Activated CD4-positive, alpha-beta T cell treated with anti-CD3 and anti-CD28 coated beads, Interleukin-2, amount 10 ng/mL, durations not matched to agents 7 days and 5 days (primary cell): ENCODE data around the gene DHX34. TPM values are rescaled to one million over a fixed set of nuclear protein-coding genes. Genes with fewer than 3 reads are reported as not detected.
A peak's percentile ranks its signal among the peaks of the same experiment; 100 is the strongest.
"Not testable (repeated sequence)": the region's sequence is repeated elsewhere in the genome, so short reads cannot be mapped to it uniquely, and the experiment has no call there.

Experiments used
- CTCF ChIA-PET: fragments of 350-600 bp; sonication (Branson Sonifier 250); formaldehyde crosslinking; loops from one replicate; lab custom pipeline; 2021; ENCODE audit warnings: antibody characterized with exemption; lab: Charles Lee
- POLR2A ChIA-PET: fragments of 350-600 bp; sonication (Branson Sonifier 250); formaldehyde crosslinking; loops from one replicate; lab custom pipeline; 2021; ENCODE audit warnings: antibody characterized with exemption; lab: Charles Lee
- DNase-seq: peaks from one replicate; pipeline ENCODE4 v3.0.0-alpha.2; 2020
- H3K27ac Mint-ChIP-seq: one replicate; pipeline ENCODE4 v1.8.0; 2021; ENCODE audit warnings: mild to moderate bottlenecking, moderate library complexity, mixed read lengths
- H3K27me3 Mint-ChIP-seq: one replicate; pipeline ENCODE4 v1.8.0; 2021; ENCODE audit warnings: mixed read lengths
- H3K36me3 Mint-ChIP-seq: one replicate; pipeline ENCODE4 v1.8.0; 2021; ENCODE audit warnings: low read depth, mixed read lengths
- H3K4me1 Mint-ChIP-seq: one replicate; pipeline ENCODE4 v1.8.0; 2021; ENCODE audit warnings: mixed read lengths
- H3K4me3 Mint-ChIP-seq: one replicate; pipeline ENCODE4 v1.8.0; 2021; ENCODE audit warnings: mild to moderate bottlenecking, moderate library complexity, mixed read lengths
- H3K9me3 Mint-ChIP-seq: one replicate; pipeline ENCODE4 v1.8.0; 2021; ENCODE audit warnings: mixed read lengths
- total RNA-seq, 2 experiments: library from RNA; stranded (reverse); gene quantifications; one replicate each; pipeline ENCODE4 v1.2.3, GENCODE V29; 2021

DHX34 gene
- total RNA-seq, 2 experiments from 2014 or later = 13.0 TPM

DNA sequence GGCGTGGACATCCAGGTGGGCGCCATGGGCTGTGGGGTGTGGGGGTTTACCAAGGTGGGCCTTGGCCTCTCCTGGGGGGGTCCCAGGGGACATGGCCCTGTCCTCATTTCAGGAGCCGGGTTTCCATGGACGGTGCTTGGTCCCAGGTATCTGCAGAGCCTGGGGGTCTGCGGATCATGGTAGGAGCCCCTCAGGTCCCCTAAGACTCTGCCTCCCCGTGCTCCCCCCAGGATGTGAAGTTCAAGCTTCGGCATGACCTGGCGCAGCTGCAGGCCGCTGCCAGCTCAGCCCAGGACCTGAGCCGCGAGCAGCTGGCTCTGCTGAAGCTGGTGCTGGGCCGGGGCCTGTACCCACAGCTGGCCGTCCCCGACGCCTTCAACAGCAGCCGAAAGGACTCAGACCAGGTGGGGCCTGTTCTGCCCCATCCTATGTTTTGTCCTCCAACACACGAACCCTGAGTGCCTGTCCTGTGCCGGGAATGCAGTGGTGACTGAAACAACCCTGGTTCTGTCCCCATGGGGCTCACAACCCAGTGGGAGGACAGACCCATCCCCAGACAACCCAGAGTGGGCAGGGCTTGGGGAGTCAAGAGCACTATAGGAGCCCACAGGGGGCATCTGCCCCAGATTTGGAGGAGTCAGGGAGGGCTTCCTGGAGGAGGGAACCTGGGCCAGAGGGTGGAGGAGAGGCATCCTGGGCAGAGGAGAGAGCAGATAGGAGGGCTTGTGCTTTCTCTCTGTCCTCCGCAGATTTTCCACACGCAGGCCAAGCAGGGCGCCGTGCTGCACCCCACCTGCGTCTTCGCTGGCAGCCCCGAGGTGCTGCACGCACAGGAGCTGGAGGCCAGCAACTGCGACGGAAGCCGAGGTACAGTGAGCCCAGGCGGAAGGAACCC, 26.8 kb downstream of the DHX34 start:
- Mint-ChIP-seq H3K9me3 (no peaks in the 10 kb centered on the region), H3K4me3 (no peak overlapping the region), H3K36me3 (peaks cover 6% of the 10 kb centered on the region), H3K27ac (no peak overlapping the region), H3K27me3 (no peaks in the 10 kb centered on the region), H3K4me1 (peaks cover 4% of the 10 kb centered on the region)
- CTCF ChIA-PET = interaction anchor here (2.1 kb wide), 1 partner anchor 91 kb away, joined by 4 read pairs; no protein-coding TSS in a partner anchor
- POLR2A ChIA-PET = no interaction called here
- DNase-seq = no peak

DNA sequence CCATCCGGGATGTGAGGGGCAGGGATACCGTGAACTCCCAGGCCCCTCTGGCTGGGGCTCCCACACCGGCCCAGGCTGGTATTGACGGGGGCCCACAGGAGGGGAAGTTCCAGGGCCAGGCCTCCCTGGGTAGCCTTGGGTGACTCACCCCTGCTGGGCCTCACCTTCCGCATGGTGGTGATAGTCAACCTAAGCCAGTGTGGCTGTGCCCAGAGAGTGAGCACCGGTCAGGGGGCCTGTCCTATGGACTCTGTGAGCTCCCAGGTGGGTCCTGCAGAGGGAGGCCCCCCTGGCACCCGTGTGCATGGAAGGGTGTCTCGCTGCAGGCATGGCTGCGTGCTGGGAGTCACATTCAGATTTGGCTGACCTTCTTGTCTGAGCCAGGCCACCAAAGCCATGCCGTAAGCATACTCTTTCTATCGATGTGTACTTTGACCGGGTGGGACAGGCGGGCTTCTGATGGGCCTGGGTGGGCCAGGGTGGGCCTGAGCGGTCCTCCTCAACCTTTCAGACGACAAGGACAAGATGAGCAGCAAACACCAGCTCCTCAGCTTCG, 27.6 kb downstream of the DHX34 start:
- POLR2A ChIA-PET = no interaction called here
- peaks cover 11% of the 10 kb centered on the region for H3K36me3 Mint-ChIP-seq
- no peak overlapping the region for H3K27ac Mint-ChIP-seq
- no peaks in the 10 kb centered on the region for H3K27me3 Mint-ChIP-seq
- peaks cover 8% of the 10 kb centered on the region for H3K4me1 Mint-ChIP-seq
- DNase-seq = no peak
- CTCF ChIA-PET = interaction anchor here (2.1 kb wide), 1 partner anchor 92 kb away, joined by 4 read pairs; no protein-coding TSS in a partner anchor
- no peaks in the 10 kb centered on the region for H3K9me3 Mint-ChIP-seq
- no peak overlapping the region for H3K4me3 Mint-ChIP-seq

DNA sequence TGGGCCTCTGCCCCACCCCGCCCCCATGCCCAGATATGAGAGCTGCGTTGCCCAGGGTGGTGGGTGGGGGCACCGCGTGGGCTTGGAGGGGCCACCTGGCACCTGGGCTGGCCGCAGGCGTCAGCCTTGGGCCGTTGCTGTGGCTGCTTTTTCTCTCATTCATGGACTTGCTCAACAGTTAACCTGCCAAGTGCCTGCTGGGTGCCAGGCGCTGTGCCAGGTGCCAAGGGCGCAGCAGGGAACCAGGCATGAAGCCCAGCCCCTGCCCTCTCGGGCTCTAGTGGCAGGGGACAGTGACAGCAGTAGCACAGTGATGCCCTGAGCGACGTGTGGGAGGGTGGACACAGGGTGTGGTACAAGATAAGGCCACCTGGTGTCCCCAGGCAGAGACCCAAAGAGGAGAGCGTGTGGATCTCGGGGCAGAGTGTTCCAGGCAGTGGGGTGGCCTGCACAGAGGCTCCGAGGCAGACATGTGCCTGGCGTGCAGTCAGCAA, 28.1 kb downstream of the DHX34 start:
- no peaks in the 10 kb centered on the region for H3K9me3 Mint-ChIP-seq
- H3K27ac Mint-ChIP-seq = no peak overlapping the region
- H3K27me3 Mint-ChIP-seq = no peaks in the 10 kb centered on the region
- CTCF ChIA-PET = interaction anchor here (0.6 to 1.6 kb wide), 2 partner anchors 14 to 34 kb away, joined by 3 to 4 read pairs; no protein-coding TSS in a partner anchor
- POLR2A ChIA-PET = no interaction called here
- H3K4me3 Mint-ChIP-seq = no peak overlapping the region
- H3K4me1 Mint-ChIP-seq = peaks cover 12% of the 10 kb centered on the region
- H3K36me3 Mint-ChIP-seq = peaks cover 15% of the 10 kb centered on the region
- no peak for DNase-seq

DNA sequence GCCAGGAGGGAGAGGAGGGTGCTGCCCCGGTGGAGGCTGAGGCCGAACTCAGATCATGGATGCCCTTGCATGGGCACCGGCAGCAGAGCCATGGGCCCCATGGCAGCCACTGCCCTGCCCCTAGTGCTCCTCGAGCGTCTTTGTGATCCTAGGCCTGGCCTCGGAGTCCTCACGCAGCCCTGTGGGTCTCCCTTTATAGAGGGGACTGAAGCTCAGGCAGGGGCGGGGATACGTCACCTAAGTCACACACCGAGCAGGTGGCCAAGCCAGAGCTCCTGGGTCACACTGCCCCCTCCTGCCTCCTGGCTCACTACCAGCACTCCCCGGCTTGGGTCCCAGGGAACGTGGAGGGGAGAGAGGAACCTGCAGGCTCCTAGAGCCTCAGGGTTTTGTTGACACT, 28.7 kb downstream of the DHX34 start:
- no peak overlapping the region for H3K27ac Mint-ChIP-seq
- peaks cover 12% of the 10 kb centered on the region for H3K4me1 Mint-ChIP-seq
- CTCF ChIA-PET = interaction anchor here (0.6 to 1.6 kb wide), 2 partner anchors 13 to 33 kb away, joined by 3 to 4 read pairs; no protein-coding TSS in a partner anchor
- H3K9me3 Mint-ChIP-seq = no peaks in the 10 kb centered on the region
- H3K36me3 Mint-ChIP-seq = peaks cover 17% of the 10 kb centered on the region
- no peak for DNase-seq
- POLR2A ChIA-PET = no interaction called here
- H3K27me3 Mint-ChIP-seq = no peaks in the 10 kb centered on the region
- H3K4me3 Mint-ChIP-seq = no peak overlapping the region

DNA sequence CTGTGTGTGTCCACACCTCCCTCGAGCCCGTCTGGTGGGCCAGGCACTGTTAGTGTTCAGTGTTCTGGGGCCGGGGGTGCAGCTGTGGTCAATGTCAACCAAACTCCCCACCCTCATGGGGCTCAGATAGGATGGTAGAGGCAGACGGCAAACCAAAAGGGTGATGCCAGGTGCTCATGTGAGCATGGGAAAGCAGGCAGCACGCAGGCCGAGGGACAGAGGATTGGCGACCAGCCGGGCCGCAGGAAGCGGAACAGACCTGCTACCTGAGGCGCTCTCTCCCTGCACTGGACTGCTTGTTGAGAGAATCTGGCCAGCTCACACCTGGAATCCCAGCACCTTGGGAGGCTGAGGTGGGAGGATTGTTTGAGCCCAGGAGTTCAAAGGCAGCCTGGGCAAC, 29.1 kb downstream of the DHX34 start:
- POLR2A ChIA-PET = no interaction called here
- no peak for DNase-seq
- no peaks in the 10 kb centered on the region for H3K27me3 Mint-ChIP-seq

DNA sequence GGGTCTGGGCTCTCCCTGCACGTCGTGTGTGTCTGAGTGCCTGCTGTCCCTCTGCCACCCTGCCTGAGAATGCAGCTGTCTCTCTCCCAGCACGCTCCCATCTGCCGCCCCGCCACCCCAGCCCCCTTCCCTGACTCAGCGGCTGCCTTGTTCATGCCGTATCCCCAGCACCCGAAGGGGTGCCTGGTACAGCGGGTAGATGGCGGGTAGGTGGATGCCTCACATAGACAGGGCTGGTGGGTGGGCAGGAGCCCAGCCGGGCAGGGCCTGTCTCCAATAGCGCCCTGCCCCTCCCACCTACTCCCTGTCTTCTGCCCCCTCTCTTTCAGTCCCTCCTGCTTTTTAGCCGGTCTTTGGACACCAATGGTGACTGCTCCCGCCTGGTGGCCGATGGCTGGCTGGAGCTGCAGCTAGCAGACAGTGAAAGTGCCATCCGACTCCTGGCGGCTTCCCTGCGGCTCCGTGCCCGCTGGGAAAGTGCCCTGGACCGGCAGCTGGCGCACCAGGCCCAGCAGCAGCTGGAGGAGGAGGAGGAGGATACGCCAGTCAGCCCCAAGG, 30.3 kb downstream of the DHX34 start:
- DNase-seq = no peak
- Mint-ChIP-seq H3K27ac (no peak overlapping the region), H3K9me3 (no peaks in the 10 kb centered on the region), H3K4me1 (peaks cover 18% of the 10 kb centered on the region), H3K36me3 (peaks cover 17% of the 10 kb centered on the region), H3K27me3 (no peaks in the 10 kb centered on the region), H3K4me3 (no peak overlapping the region)
- CTCF ChIA-PET = no interaction called here
- POLR2A ChIA-PET = no interaction called here

More for the DNA sequence above, 29.1 kb downstream of the DHX34 start:
- Mint-ChIP-seq H3K27ac (no peak overlapping the region), H3K4me3 (no peak overlapping the region), H3K4me1 (peaks cover 15% of the 10 kb centered on the region), H3K36me3 (peaks cover 17% of the 10 kb centered on the region), H3K9me3 (no peaks in the 10 kb centered on the region)
- CTCF ChIA-PET = interaction anchor here (1.6 kb wide), 1 partner anchor 13 kb away, joined by 4 read pairs; no protein-coding TSS in a partner anchor

DNA sequence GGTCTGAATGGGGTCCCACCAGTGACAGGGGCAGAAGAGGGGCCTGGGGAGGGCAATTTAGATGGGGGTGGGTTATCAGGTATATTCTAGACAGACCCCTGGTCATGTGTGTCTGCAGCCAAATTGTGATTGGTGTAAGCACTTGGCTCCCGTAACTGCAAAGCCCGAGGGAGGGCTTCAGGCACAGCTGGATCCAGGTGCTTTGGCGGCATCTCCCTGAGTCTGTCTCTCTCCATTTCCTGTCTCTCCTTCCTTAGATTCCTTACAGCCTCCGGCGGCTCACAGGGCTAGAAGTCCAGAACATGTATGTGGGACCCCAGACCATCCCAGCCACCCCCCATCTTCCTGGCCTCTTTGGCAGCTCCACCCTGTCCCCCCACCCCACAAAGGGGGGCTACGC, 31.4 kb downstream of the DHX34 start:
- H3K9me3 Mint-ChIP-seq = no peaks in the 10 kb centered on the region
- H3K27me3 Mint-ChIP-seq = no peaks in the 10 kb centered on the region
- H3K4me3 Mint-ChIP-seq = no peak overlapping the region
- ChIA-PET CTCF (no interaction called here), POLR2A (no interaction called here)
- H3K36me3 Mint-ChIP-seq = peaks cover 17% of the 10 kb centered on the region
- H3K4me1 Mint-ChIP-seq = peaks cover 18% of the 10 kb centered on the region
- H3K27ac Mint-ChIP-seq = no peak overlapping the region
- DNase-seq = no peak

DNA sequence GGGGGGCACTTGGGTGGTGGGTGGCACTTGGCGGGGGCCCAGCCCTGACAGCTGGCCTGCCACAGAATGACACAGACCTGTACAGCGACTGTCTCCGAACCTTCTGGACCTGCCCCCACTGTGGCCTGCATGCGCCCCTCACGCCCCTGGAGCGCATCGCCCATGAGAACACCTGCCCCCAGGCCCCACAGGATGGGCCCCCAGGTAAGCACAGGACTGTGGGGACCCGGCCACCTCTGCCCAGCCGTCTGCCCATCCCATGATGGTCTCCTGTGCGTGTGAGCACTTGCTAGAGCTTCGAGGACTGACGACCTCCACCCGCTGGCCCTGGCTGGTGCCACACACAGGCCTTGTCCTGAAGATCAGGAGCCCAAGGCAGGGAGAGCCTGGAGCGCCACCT, 32.0 kb downstream of the DHX34 start:
- Mint-ChIP-seq H3K4me3 (no peak overlapping the region), H3K9me3 (no peaks in the 10 kb centered on the region), H3K27ac (no peak overlapping the region), H3K36me3 (peaks cover 17% of the 10 kb centered on the region), H3K4me1 (peaks cover 18% of the 10 kb centered on the region), H3K27me3 (no peaks in the 10 kb centered on the region)
- no peak for DNase-seq
- CTCF ChIA-PET = no interaction called here
- POLR2A ChIA-PET = no interaction called here

DNA sequence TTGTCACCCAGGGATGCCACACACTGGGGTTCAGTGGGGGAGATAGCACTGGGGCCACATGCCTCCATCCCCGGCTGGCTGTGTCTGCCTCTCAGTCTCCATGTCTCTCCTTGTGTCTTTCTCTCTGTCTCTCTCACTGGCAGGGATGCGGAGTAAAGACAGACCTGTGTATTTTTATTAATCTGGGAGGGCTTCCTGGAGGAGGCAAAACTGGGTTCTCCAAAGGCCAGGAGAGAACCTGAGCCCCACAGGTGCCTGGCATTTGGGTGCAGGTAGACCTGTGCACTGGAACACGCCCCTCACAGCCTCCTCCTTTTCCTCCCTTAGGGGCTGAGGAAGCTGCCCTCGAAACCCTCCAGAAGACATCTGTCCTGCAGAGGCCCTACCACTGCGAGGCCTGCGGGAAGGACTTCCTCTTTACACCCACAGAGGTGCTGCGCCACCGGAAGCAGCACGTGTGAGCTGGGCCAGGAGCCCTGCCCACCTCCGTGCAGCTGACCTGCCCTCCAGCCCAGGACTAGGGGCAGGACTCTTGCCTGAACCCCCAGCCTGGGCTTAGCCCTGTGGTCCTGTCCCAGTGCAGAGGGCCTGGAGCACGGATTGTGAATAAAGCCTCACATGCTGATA, 32.7 kb downstream of the DHX34 start:
- ChIA-PET CTCF (interaction anchor here (2.0 kb wide), 1 partner anchor 9 kb away, joined by 6 read pairs; no protein-coding TSS in a partner anchor), POLR2A (no interaction called here)
- no peaks in the 10 kb centered on the region for H3K9me3 Mint-ChIP-seq
- H3K27ac Mint-ChIP-seq = peak overlapping the region; percentile 76
- no peak overlapping the region for H3K4me3 Mint-ChIP-seq
- peak; percentile 30 for DNase-seq
- H3K4me1 Mint-ChIP-seq = peaks cover 18% of the 10 kb centered on the region
- no peaks in the 10 kb centered on the region for H3K27me3 Mint-ChIP-seq
- H3K36me3 Mint-ChIP-seq = peaks cover 15% of the 10 kb centered on the region

DNA sequence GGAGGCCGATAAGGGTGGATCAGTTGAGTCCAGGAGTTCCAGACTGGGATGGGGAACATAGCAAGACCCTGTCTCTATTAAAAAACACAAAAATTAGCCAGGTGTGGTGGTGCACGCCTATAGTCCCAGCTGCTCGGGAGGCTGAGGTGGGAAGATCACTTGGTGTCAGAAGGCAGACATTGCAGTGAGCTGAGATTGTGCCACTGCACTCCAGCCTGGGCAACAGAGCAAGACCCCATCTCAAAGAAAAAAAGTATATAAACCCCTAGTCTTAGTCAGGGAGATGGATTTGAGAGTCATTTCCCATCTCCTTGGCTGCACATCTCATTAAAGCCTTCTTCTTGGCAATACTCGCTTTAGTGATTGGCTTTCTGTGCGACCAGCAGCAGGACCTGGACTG, 34.8 kb downstream of the DHX34 start:
- H3K4me3 Mint-ChIP-seq = not testable (repeated sequence)

DNA sequence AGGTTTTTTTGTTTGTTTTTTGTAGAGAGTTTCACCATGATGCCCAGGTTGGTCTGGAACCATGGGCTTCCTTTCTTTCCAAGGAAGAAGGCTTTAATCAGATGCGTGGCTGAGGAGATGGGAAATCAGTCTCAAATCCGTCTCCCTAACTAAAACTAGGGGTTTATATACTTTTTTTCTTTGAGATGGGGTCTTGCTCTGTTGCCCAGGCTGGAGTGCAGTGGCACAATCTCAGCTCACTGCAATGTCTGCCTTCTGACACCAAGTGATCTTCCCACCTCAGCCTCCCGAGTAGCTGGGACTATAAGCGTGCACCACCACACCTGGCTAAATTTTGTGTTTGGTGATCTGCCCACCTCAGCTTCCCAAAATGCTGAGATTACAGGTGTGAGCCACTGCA, 35.4 kb downstream of the DHX34 start:
- Mint-ChIP-seq H3K4me1 (peaks cover 21% of the 10 kb centered on the region), H3K36me3 (peaks cover 13% of the 10 kb centered on the region)
- H3K9me3 Mint-ChIP-seq, CTCF ChIA-PET, H3K27me3 Mint-ChIP-seq, H3K27ac Mint-ChIP-seq, H3K4me3 Mint-ChIP-seq, DNase-seq: not testable (repeated sequence)
- POLR2A ChIA-PET = interaction anchor here (0.6 kb wide), 1 partner anchor 53 kb away, joined by 4 read pairs; no protein-coding TSS in a partner anchor

More for the DNA sequence above, 34.8 kb downstream of the DHX34 start:
- DNase-seq, H3K27ac Mint-ChIP-seq, H3K27me3 Mint-ChIP-seq, H3K9me3 Mint-ChIP-seq: not testable (repeated sequence)
- CTCF ChIA-PET = interaction anchor here (2.0 kb wide), 1 partner anchor 7 kb away, joined by 6 read pairs; no protein-coding TSS in a partner anchor
- peaks cover 13% of the 10 kb centered on the region for H3K36me3 Mint-ChIP-seq
- POLR2A ChIA-PET = interaction anchor here (0.6 kb wide), 1 partner anchor 54 kb away, joined by 4 read pairs; no protein-coding TSS in a partner anchor
- H3K4me1 Mint-ChIP-seq = peaks cover 18% of the 10 kb centered on the region

DNA sequence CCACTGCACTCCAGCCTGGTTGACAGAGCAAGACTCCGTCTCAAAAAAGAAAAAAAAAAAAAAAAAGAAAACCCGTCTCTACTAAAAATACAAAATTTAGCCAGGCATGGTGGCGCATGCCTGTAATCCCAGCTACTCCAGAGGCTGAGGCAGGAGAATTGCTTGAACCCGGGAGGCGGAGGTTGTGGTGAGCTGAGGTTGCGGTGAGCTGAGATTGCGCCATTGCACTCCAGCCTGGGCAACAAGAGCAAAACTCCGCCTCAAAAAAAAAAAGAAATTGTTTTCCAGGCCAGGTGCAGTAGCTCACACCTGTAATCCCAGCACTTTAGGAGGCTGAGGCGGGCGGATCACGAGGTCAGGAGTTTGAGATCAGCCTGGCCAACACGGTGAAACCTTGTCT, 37.5 kb downstream of the DHX34 start:
- POLR2A ChIA-PET, H3K36me3 Mint-ChIP-seq, H3K9me3 Mint-ChIP-seq, DNase-seq, H3K27me3 Mint-ChIP-seq, H3K4me3 Mint-ChIP-seq, H3K27ac Mint-ChIP-seq: not testable (repeated sequence)
- CTCF ChIA-PET = interaction anchor here (0.6 to 1.2 kb wide), 4 partner anchors 29 to 434 kb away, joined by 3 to 5 read pairs (median 3); no protein-coding TSS in a partner anchor
- peaks cover 17% of the 10 kb centered on the region for H3K4me1 Mint-ChIP-seq
